Heart right ventricle (tissue), 16 donors: Measurements from ENCODE around the gene LYPD1. TPM values are rescaled to one million over a fixed set of nuclear protein-coding genes. Genes with fewer than 3 reads are reported as not detected.

Experiments used
- ATAC-seq, 8 donors: fragments of 200-7000 bp; cut with Tn5 transposase; one replicate each; pipeline ENCODE4 v1.9.1; 2020; ENCODE audit warnings: mild to moderate bottlenecking in 8 of 8, moderate library complexity in 8 of 8, moderate number of reproducible peaks in 1 of 8
- DNase-seq, 2 donors: peaks; one replicate each; pipeline ENCODE4 v3.0.0-alpha.2; 2020
- H3K27ac ChIP-seq, 10 donors: fragments of 200-600 bp; sonication (generic) in 2 of 10; one replicate each; pipeline versions ENCODE4 v1.5.0 to v1.8.0; 2020 to 2022; ENCODE audit warnings: mild to moderate bottlenecking in 3 of 10
- H3K27me3 ChIP-seq, 7 donors: fragments of 200-600 bp; one replicate each; pipeline ENCODE4 v1.8.0; 2021 to 2022; ENCODE audit warnings: mild to moderate bottlenecking in 2 of 7
- H3K36me3 ChIP-seq, 9 donors: fragments of 200-600 bp; sonication (generic) in 1 of 9; one replicate each; pipeline versions ENCODE4 v1.5.0 to v1.8.0; 2020 to 2022; ENCODE audit warnings: mild to moderate bottlenecking in 2 of 9
- H3K4me1 ChIP-seq, 9 donors: fragments of 200-600 bp; sonication (generic) in 1 of 9; one replicate each; pipeline versions ENCODE4 v1.5.0 to v1.8.0; 2020 to 2022; ENCODE audit warnings: mild to moderate bottlenecking in 4 of 9
- H3K4me3 ChIP-seq, 10 donors: fragments of 200-600 bp; sonication (generic) in 2 of 10; one replicate each; pipeline versions ENCODE4 v1.5.0 to v1.8.0; 2020 to 2022; ENCODE audit warnings: mild to moderate bottlenecking in 7 of 10, moderate library complexity in 2 of 10
- H3K9me3 ChIP-seq, 11 donors: fragments of 200-600 bp in 10 of 11; sonication (generic) in 2 of 11; one replicate each; pipeline versions ENCODE4 v1.5.0 to v1.8.0; 2013 to 2022; ENCODE audit warnings: mild to moderate bottlenecking in 2 of 11, control low read depth in 1 of 11, moderate library complexity in 1 of 11
- WGBS, 2 donors: extraction: QIAGEN DNeasy Blood & Tissue Kit; methylation state at CpG; one replicate each; pipeline ENCODE4 v1.1.7; 2013; ENCODE audit warnings: inconsistent platforms in 1 of 2; 5-methylcytosine and 5-hydroxymethylcytosine counted together
- intact Hi-C, 10 donors: fragments of 100-400 bp; cut with DNase I; formaldehyde crosslinking; loops; one replicate each; pipeline versions ENCODE4 v1.11.1 to v1.14.2; 2022
- polyA plus RNA-seq, 2 donors: library from polyadenylated mRNA; stranded (reverse); fragments of 200-250 nt; gene quantifications; one replicate each; pipeline ENCODE4 v1.2.3, GENCODE V29; 2013
- total RNA-seq, 10 donors: library from RNA; stranded (reverse); fragmentation: NEBNext Ultra II Directional in 3 of 10; extraction: Animal tissue kit (Norgen Biotek cat#: 25700) in 3 of 10; gene quantifications; one replicate each; pipeline versions ENCODE4 v1.2.1 to v1.2.4, GENCODE V29; 2021 to 2023
- TF ChIP-seq, protein P1 (sequence below), 9 donors: fragments of 200-600 bp; sonication (generic) in 2 of 9; IDR thresholded peaks; one replicate each; pipeline versions ENCODE4 v1.5.0 to v1.8.0; 2021 to 2022; ENCODE audit warnings: antibody characterized with exemption in 9 of 9, mild to moderate bottlenecking in 5 of 9, moderate library complexity in 1 of 9
- donor health status: Arrhythmogenic right ventricular cardiomyopathy.
- donor health status: ischemic (EF 13 %, LVEDD 7.1; RV severe dilation, severe dysfunction).
- donor health status: healthy with polysubstance abuse.
- donor health status: DM: no; HTN: yes; CAD: no.
- donor health status: DM: no; HTN: no; CAD: no.
- donor health status: ischemic (EF 25% LVEDD 6.9; RV normal size, moderate dysfunction).
- donor health status: ischemic (EF 25% LVEDD 5.7; RV mildly dilated, moderate dysfunction).
- donor health status: healthy.
- donor health status: DM: yes; HTN: yes; CAD: no.
- donor health status: Ischemic cardiomyopathy.
- donor health status: ischemic (EF 35%, LVEDD 5.7; RV mildly dilated, moderate dysfunction).
- donor health status: nonischemic (EF 11% LVEDD 7.7; RV severe dilation, severe dysfunction).
- donor health status: DM: yes; HTN: yes; CAD: no.
- donor health status: PGD.
- donor health status: ischemic (EF 29% LVEDD 5.4; RV normal size, mild dysfunction).
- donor health status: nonischemic (EF 23%, LVEDD 6.1; RV moderate dilation, normal function).

Gene LYPD1
- total and polyA plus RNA-seq, 12 donors, result 0.16 to 0.72 (median 0.42) TPM; not detected in 3

DNA sequence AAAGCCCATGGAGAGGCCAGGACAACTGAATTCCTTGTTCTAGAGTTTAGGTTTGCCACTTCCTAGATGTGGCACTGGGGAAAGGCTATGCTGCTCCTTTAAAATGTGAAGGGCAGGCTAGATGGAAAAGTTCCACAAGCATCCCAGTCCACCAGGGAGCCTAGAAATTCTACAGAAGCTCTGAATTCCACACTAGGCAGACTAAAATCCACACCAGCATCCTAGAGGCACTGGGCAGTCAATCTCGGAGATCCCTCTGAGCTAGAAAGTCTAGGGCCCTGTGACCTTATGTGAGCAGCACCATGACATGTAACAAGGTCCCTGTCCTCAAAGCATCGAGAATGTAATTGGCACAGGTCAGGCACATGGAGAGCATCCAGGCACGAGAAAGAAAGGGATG is 71.5 kb downstream of the LYPD1 start:
- Histone ChIP-seq H3K27ac (no peak overlapping the region), H3K4me3 (no peak overlapping the region), H3K27me3 (peaks cover 0 to 25% (median 12%) of the 10 kb centered on the region in 7 donors), H3K9me3 (peaks cover 0 to 10% (median 0%) of the 10 kb centered on the region in 11 donors), H3K4me1 (no peaks in the 10 kb centered on the region), H3K36me3 (no peaks in the 10 kb centered on the region)
- DNase-seq (no peak), ATAC-seq (no peak)
- TF ChIP-seq, protein P1, sequence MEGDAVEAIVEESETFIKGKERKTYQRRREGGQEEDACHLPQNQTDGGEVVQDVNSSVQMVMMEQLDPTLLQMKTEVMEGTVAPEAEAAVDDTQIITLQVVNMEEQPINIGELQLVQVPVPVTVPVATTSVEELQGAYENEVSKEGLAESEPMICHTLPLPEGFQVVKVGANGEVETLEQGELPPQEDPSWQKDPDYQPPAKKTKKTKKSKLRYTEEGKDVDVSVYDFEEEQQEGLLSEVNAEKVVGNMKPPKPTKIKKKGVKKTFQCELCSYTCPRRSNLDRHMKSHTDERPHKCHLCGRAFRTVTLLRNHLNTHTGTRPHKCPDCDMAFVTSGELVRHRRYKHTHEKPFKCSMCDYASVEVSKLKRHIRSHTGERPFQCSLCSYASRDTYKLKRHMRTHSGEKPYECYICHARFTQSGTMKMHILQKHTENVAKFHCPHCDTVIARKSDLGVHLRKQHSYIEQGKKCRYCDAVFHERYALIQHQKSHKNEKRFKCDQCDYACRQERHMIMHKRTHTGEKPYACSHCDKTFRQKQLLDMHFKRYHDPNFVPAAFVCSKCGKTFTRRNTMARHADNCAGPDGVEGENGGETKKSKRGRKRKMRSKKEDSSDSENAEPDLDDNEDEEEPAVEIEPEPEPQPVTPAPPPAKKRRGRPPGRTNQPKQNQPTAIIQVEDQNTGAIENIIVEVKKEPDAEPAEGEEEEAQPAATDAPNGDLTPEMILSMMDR (IDR thresholded peaks at IDR 0.05), result no peak
- WGBS, 2 donors, result 78 to 81% methylated on average over 3 of the region's 3 CpGs
- intact Hi-C loops, result no loop called here

DNA sequence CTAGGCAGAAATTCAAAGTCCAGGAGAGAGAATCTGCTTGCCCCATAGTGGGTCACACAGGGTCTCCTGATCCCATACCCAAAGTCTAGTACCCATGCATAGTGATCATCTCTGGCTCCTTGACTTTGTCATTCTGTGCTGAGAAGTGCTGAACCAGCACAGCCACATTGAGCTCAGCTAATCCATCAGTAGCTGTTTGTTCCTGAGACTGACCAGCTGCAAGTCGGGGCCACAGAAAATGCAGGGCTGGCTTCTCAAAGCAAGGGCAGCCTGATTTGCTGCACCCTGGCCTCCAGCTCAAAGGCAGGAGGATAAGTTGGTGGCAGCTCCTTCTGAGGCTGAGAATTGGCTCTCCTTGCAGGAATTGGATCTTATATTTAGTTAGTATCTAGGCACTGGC is 72.2 kb downstream of the LYPD1 start:
- intact Hi-C loops, result no loop called here
- no peak for DNase-seq
- WGBS, 2 donors, result 82 to 84% methylated on average over 1 of the region's 1 CpG
- H3K27ac ChIP-seq, result no peak overlapping the region
- peaks cover 0 to 10% (median 0%) of the 10 kb centered on the region in 11 donors for H3K9me3 ChIP-seq
- H3K36me3 ChIP-seq, result no peaks in the 10 kb centered on the region
- no peaks in the 10 kb centered on the region for H3K4me1 ChIP-seq
- H3K27me3 ChIP-seq, result peaks cover 0 to 25% (median 12%) of the 10 kb centered on the region in 7 donors
- no peak overlapping the region for H3K4me3 ChIP-seq
- no peak for ATAC-seq
- TF ChIP-seq, protein P1 (IDR thresholded peaks at IDR 0.05), result no peak

DNA sequence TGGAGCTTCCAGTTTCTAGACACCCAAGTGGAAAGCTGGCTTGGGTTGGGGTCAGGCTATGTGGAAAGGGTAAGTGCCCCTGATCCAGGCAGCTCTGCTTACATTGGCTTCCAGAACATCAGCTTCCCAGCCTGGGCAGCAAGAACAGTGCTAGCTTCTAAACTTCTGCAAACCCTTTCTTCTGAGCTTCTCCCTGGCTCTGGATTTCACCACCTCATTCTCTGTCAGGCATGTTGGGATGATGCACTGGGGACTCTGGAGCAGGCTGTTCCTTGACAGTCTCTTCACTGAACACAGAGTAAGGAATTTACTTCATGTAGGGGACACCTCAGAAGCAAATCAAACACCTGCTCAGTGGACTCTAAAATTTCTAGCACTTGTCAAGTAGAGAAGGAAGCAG is 72.8 kb downstream of the LYPD1 start:
- Histone ChIP-seq H3K4me1 (no peaks in the 10 kb centered on the region), H3K27ac (no peak overlapping the region), H3K9me3 (peaks cover 0 to 10% (median 0%) of the 10 kb centered on the region in 11 donors), H3K27me3 (peaks cover 0 to 25% (median 12%) of the 10 kb centered on the region in 7 donors), H3K36me3 (no peaks in the 10 kb centered on the region), H3K4me3 (no peak overlapping the region)
- intact Hi-C loops, result no loop called here
- no peak for ATAC-seq
- DNase-seq, result no peak
- TF ChIP-seq, protein P1 (IDR thresholded peaks at IDR 0.05), result no peak

DNA sequence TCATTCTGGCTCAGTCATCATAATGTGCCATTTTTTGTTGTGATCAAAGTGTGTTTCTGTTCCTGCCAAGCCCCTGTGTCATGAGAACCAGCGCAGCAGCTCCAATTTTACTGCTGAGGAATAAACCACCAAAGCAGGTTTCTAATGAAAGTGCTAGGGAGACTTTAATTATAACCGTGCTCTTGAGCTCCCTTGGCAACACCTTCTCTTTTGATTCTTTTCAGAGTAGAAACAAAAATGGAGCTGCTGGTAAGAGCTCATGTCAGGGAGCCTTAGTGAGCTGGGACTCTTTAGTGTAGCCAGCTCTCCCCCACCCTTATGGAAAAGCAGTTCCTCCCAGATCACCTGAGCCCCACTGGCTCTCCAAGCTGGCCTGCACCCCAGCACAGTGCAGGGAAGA is 74.3 kb downstream of the LYPD1 start:
- TF ChIP-seq, protein P1 (IDR thresholded peaks at IDR 0.05), result no peak
- Histone ChIP-seq H3K9me3 (peaks cover 0 to 10% (median 0%) of the 10 kb centered on the region in 11 donors), H3K4me3 (no peak overlapping the region), H3K27me3 (peaks cover 0 to 21% (median 11%) of the 10 kb centered on the region in 7 donors), H3K4me1 (no peaks in the 10 kb centered on the region), H3K36me3 (no peaks in the 10 kb centered on the region), H3K27ac (no peak overlapping the region)
- ATAC-seq (no peak), DNase-seq (no peak)
- intact Hi-C loops, result no loop called here
- 85 to 86% methylated on average over 2 of the region's 2 CpGs for WGBS, 2 donors
